HG03378 (cell line): ENCODE data around the gene CEP152.
A peak's percentile ranks its signal among the peaks of the same experiment; 100 is the strongest.
"Not testable (repeated sequence)": the region's sequence is repeated elsewhere in the genome, so short reads cannot be mapped to it uniquely, and the experiment has no call there.

ENCODE experiments used
- ATAC-seq: cut with Tn5 transposase; IDR thresholded peaks from one replicate; pipeline ENCODE4 v1.9.1; 2021; ENCODE audit warnings: mild to moderate bottlenecking, moderate library complexity; ENCODE audit not compliant: unreplicated experiment

Gene CEP152

DNA sequence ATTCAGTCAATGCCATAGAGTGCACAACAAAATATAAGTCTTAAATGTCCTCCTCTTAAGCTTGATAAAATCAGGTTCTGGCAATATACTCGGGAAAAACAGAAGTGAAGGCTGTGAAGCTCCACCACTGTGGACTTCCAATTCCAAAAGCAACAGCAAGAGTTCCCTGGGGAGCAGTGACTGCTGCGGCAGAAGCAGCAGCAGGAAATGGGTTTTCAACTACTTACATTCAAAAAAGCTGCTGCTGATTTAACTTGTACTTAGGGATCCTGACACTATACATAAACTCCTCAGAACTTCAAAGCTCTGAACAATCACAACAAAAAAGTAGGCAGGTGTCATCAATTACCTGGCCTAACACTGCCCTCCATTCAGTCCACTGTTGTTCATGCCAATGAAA lies 4.7 kb downstream of the CEP152 start:
- no peak for ATAC-seq

GRCh38 chr15:48805591-48805990 lies 5.3 kb downstream of the CEP152 start:
- no peak for ATAC-seq

GRCh38 chr15:48803877-48804276 lies 7.0 kb downstream of the CEP152 start:
- ATAC-seq, result no peak

GRCh38 chr15:48802867-48803266 lies 8.0 kb downstream of the CEP152 start:
- ATAC-seq, result no peak

DNA sequence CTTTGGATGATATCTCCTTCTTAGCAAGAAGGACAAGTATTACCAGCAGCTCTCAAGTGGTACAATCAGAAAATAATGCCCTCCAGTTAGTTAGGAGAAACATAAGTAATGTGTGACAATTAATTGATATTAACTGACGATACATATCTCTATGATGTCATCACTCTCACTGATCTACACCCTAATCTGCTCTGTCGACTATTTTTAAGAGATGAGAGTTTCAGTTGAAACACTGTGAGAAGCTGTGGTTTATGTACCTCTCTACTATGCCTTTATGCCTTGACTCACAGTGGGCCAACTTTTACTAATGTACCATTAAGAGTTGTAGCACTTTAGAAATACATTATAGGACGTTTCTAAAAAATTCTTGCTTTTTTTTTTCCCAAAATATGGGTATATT lies 8.6 kb downstream of the CEP152 start:
- no peak for ATAC-seq

DNA sequence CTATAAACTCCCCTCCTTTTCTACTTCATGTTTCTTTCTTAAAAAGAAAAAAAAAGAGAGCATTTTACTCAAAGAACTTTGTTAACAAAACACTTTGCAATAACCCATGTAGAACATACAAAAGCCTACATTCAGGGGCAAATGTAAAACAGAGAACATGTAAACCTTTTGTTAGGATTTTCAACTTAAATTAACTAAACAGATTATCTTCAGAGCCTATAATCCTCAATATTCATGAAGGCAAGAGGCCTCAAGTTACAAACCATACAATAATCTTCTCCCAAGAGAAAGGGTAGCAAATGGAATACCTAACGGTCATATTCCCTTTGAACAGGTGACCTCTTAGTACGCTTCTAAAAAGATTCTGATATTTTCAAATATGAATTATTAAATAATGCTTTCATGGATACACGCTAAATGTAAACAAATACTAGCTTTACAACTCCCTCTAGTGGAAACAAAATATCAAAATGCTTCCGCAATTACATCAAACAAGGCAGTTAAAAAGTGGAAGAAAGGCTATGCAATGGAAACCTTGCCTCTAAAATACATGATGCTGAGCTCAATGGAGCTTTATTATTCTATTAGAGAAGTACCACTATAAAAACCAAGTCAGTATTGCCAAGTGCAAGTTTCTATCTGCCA lies 9.9 kb downstream of the CEP152 start:
- no peak for ATAC-seq

- no peak for ATAC-seq
These were observed 10.6 kb downstream of the CEP152 start for GRCh38 chr15:48800245-48800644.

GRCh38 chr15:48798319-48798718 lies 12.6 kb downstream of the CEP152 start:
- no peak for ATAC-seq

GRCh38 chr15:48796930-48797329 lies 13.9 kb downstream of the CEP152 start:
- peak; percentile 40 for ATAC-seq

- ATAC-seq, result no peak
These were observed 14.3 kb downstream of the CEP152 start for GRCh38 chr15:48796521-48796920.

GRCh38 chr15:48795901-48796300 lies 15.0 kb downstream of the CEP152 start:
- no peak for ATAC-seq

DNA sequence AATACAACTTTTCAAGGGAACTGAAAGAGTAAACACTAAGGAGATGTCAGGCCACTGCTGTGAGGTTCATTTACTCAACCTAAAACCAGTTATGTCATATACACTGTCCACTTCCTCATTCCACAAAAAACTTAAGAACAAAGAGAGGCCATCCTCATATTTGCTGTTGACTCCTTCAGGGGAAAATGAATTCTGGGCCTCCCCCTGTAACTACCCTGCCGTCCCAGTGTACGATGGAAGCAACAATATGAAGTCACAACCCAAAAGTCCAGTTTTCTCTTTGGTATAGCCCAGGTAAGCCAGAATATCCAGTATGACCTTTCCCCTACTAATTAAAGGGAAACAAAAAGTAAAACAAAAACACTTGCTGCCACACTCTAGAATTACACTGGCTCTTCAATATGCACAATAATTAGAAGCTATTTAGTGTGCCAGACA lies 16.2 kb downstream of the CEP152 start:
- ATAC-seq, result peak; percentile 93

GRCh38 chr15:48792408-48792807 lies 18.5 kb downstream of the CEP152 start:
- no peak for ATAC-seq

- not testable (repeated sequence) for ATAC-seq
These were observed 20.3 kb downstream of the CEP152 start for GRCh38 chr15:48790466-48791115.

DNA sequence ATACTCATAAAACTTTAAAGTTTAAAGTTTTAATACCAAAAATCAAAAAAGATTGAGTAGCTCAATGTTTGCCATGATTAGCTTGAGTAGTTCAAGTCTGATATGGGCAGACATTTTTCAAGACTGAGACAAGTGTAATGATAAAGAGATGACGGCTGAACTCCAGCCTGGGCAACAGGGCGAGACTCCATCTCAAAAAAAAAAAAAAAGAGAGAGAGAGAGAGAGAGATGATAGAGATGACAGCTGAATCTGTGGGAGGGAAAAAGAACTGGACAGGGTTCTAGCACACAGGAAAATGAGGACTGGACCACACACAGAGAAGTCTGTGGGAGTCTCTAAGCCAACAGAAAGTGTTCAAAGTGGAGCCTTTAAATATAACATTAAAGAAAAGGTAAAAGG lies 25.2 kb downstream of the CEP152 start:
- ATAC-seq, result no peak

DNA sequence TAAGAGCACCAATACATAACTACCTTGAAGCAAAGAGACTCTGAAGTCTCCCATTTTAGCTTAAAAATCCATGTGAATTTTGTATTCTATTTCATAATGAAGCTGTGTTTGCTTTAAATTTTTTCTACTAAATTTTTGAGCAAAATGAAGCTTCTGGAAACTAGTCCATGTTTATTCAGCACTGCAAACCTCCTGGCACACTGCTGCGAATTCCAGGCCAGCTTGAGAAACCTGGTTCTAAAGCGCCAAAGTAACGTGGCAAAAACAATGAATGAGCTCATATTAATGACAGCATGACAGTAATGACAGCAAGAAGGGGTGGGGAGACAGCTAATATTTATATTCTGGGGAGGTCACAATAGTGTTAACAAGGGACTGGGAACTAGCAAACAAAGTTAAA lies 25.7 kb downstream of the CEP152 start:
- no peak for ATAC-seq

DNA sequence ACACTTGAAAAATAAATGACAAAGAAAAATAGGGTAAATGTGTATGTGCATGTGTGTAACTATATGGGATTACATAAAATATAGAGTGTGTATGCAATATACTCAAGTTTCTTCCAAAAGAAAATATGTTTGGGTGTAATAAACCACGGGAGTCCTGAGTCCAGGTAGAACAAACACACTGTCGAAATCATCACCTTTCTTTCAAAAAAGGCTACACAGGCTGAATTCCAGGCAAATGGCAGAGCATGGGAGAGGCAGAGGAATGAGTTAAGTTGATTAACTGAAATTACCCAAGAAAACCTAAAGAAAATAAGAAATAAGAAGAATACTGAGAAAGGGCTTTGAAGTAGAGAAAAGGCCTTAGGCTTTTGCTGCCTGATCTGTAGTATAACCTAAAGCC lies 26.1 kb downstream of the CEP152 start:
- no peak for ATAC-seq

DNA sequence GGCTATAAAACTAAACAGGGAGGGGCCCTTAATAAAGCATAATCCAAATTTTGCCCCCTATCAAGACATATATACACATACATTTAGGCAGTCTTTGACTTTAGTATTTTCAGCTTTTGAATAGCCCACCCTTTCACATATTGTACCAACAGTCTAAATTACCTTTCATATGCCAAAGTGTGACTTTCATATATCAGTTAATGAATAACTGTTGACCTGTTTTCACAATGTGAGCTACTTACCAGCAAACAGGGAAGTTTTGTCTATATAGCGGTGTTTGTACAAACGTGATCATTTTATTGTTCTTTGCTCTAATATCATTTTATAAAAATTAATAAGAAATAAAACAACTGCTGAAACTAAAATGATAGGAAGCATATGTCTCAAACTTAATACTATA lies 28.0 kb downstream of the CEP152 start:
- no peak for ATAC-seq

DNA sequence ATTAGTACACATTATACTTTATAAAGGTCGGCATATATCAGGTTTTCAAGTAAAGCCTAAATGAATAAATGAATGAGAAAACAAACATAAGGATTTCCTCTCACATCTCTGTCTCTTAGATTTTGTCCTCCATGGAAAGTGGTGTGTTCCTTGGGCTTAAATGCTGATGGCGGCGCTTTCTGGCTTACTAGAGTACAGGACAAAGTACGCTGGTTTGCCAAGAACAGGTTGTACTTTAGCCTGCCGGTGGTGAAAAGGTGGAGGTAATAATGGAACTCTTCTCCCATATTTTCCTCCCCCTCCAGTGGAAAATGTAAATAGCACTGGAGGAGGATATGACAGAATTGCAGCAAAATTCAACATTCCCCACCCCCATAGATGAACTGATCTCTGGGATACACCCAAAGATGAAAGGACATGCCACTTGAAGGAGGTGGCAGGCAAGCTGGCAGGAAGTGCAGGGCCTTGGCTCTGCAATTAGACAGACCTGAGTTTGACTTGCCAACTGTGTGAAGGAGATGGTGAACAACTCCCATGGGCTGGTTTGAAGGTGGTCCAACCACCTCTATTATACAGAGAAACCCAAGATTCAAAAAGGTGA lies 29.3 kb downstream of the CEP152 start:
- no peak for ATAC-seq

DNA sequence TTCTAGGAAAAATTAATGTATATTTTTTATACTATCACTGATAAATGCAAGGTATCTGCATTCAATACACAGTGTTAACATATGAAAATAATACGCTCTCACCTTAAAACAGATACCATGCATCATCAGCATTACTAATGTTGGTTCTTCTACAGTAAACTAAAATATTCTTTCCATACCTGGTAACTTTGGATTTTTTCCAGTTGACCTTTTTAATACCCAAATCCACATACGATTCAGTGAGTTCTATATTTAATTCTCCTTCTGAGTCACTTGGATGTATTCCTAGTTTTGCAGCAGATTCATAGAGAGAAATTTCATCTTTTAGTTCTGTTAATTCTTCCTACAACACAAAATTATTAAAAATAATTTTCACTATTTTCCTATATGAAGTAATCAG lies 29.9 kb downstream of the CEP152 start:
- ATAC-seq, result no peak

DNA sequence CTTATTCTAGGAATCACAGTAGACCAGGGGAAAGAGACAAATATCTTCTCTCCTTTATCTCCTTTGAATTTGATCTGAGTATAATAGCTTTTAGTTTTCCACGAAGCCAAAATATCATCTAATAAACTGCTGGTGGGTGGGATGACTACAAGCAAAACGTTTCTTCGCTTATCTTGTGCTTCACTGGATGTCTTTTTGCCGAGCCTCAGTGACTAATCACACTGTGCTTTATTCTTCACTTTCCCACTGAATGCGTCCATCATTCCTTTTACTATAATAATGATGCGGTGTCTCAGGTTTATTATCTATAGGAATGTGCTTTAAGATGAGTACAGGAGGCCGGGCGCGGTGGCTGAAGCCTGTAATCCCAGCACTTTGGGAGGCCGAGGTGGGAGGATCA lies 32.5 kb downstream of the CEP152 start:
- no peak for ATAC-seq

DNA sequence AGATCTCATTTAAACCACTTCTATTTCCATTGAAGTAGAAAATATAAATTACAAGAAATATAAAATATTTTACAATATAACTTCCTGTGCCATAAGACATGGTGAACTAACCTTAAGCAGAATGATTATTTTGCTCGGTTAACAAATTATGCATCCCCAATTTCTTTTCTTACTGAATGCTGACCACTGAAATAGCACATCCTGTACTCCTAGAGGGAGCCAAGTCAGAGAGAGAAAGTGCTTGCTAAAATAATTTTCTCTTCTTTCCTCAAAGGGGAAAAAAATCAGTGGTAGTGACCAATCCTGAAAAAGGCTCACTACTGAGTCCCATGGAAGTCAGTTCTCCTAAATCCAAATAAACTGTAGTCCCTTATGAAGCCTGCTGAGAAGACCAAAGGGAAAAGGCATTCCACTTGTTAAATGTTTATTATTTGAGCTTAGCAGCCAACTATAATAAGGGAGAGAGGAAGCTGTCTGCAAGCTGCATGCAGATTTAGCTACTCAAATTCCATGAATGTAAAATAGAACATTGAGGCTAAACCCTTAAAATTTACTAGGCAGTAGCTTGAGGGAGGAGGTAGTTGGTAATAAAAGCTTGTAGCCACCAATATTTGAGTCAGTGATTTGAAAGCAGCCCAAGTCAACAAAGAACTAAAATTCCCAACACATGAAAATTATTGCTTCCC lies 33.1 kb downstream of the CEP152 start:
- no peak for ATAC-seq
